K562 (cell line): ENCODE results near the gene ANKRD11. TPM values are rescaled to one million over a fixed set of nuclear protein-coding genes. Genes with fewer than 3 reads are reported as not detected.

ENCODE experiments used
- CC2D1A ChIP-seq: fragments of 450-650 bp; IDR thresholded peaks from 2 replicates; pipeline ENCODE4 v1.6.1; 2017; ENCODE audit warnings: mild to moderate bottlenecking
- NR3C1 ChIP-seq: sonication (generic); formaldehyde crosslinking; IDR thresholded peaks from 2 replicates; pipeline ENCODE4 v1.8.1; 2022; ENCODE audit warnings: missing genetic modification reagents
- SRF ChIP-seq, 2 experiments: fragments of 250-450, 450-650 bp in 1 of 2; sonication (Bioruptor Pico) in 1 of 2; sonication (generic) in 1 of 2; formaldehyde crosslinking; IDR thresholded peaks; 2 replicates each; pipeline versions ENCODE4 v1.5.0 to v1.5.1; 2020 to 2022; ENCODE audit warnings: mild to moderate bottlenecking in 1 of 2, missing genetic modification reagents in 1 of 2
- STAT5A ChIP-seq: IDR thresholded peaks from 2 replicates; pipeline ENCODE4 v1.6.1; 2012; ENCODE audit warnings: low read length, inconsistent platforms, borderline replicate concordance
- ZNF316 ChIP-seq: fragments of 450-650 bp; IDR thresholded peaks from 2 replicates; pipeline ENCODE4 v1.6.1; 2016
- polyA plus RNA-seq, 8 experiments: library from polyadenylated mRNA; depleted of rRNA in 4 of 8; stranded (reverse) in 5 of 8; unstranded in 3 of 8; fragments of >200 nt; fragmentation: Nextera tagmentation in 2 of 8; fragmentation: Illumina TruSeq in 1 of 8; extraction: Ambion mirVana in 2 of 8; extraction: Trizol in 1 of 8; gene quantifications; 2 replicates each; pipeline versions ENCODE4 v1.2.1 to v1.2.3, GENCODE V29; 2011 to 2014; ENCODE audit warnings: inconsistent platforms in 1 of 8, missing spikeins in 1 of 8
- total RNA-seq, 7 experiments: library from RNA; depleted of rRNA in 6 of 7; stranded (reverse); fragments of >200 nt in 6 of 7; fragmentation: Illumina TruSeq in 2 of 7; extraction: Trizol in 2 of 7; gene quantifications; 2 replicates each; pipeline versions ENCODE4 v1.2.1 to v1.2.3, GENCODE V29; 2011 to 2021; ENCODE audit warnings: low replicate concordance in 1 of 7
- TF ChIP-seq, protein P1 (sequence below): fragments of 200-600 bp; sonication (generic); IDR thresholded peaks from one replicate; pipeline ENCODE4 v1.6.1; 2012; ENCODE audit warnings: mild to moderate bottlenecking, low read depth, low read length, inconsistent platforms
- TF ChIP-seq, protein P2 (sequence below): sonication (generic); formaldehyde crosslinking; IDR thresholded peaks from 2 replicates; pipeline ENCODE4 v1.8.0; 2022; ENCODE audit warnings: mild to moderate bottlenecking, missing genetic modification reagents
- TF ChIP-seq, protein P3 (sequence below): sonication (generic); formaldehyde crosslinking; IDR thresholded peaks from 2 replicates; pipeline ENCODE4 v1.8.1; 2023; ENCODE audit warnings: mild to moderate bottlenecking, missing genetic modification reagents

ANKRD11 gene
- total and polyA plus RNA-seq, 9 of the 15 experiments (the other 6 are each of a cell fraction or from before 2014, with no cell fraction given): 4.7 to 126 (median 31.7) TPM

DNA sequence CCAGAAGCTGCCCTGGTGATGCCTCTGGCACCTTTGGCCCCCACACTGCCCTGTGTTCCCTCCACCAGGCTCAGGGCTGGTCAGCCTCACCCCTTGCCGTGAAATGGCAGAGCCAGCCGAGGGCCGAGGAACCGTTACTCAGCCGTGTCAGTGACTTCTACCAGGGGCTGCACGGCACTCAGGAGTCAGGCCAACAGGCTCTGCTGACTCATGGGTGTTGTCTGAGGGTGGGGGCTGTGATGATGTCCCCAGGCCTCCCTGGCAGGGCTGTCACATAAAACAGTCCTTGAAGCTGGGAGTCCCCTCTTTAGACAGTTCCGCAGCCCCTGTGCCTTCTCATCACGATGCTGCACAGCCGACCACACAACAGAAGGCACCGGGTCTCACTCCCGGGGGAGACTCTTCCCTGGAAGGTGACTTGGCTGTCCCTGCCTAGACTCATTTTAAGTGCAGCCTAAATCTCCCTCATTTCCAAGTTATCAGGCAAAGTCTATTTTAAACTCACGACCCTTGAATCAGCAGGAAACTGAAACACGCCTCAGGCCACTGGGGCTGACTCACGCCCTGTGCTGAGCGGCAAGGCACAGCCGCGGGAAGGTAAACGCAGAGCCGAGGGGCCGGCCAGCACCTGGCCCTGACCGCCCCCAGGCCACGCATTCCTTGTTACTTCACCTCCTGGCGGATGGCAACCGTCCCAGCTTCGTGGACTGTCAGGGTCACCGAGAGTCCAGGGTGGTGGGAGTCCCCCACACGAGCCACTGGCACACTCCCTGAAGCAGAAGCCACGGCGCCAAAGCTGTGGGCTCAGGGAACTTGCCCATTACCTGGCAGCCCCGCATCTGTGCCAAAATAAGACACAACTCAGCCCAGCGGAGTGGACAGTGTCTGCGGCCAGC is 170.2 kb downstream of the ANKRD11 start (continued):
- TF ChIP-seq, protein P1, sequence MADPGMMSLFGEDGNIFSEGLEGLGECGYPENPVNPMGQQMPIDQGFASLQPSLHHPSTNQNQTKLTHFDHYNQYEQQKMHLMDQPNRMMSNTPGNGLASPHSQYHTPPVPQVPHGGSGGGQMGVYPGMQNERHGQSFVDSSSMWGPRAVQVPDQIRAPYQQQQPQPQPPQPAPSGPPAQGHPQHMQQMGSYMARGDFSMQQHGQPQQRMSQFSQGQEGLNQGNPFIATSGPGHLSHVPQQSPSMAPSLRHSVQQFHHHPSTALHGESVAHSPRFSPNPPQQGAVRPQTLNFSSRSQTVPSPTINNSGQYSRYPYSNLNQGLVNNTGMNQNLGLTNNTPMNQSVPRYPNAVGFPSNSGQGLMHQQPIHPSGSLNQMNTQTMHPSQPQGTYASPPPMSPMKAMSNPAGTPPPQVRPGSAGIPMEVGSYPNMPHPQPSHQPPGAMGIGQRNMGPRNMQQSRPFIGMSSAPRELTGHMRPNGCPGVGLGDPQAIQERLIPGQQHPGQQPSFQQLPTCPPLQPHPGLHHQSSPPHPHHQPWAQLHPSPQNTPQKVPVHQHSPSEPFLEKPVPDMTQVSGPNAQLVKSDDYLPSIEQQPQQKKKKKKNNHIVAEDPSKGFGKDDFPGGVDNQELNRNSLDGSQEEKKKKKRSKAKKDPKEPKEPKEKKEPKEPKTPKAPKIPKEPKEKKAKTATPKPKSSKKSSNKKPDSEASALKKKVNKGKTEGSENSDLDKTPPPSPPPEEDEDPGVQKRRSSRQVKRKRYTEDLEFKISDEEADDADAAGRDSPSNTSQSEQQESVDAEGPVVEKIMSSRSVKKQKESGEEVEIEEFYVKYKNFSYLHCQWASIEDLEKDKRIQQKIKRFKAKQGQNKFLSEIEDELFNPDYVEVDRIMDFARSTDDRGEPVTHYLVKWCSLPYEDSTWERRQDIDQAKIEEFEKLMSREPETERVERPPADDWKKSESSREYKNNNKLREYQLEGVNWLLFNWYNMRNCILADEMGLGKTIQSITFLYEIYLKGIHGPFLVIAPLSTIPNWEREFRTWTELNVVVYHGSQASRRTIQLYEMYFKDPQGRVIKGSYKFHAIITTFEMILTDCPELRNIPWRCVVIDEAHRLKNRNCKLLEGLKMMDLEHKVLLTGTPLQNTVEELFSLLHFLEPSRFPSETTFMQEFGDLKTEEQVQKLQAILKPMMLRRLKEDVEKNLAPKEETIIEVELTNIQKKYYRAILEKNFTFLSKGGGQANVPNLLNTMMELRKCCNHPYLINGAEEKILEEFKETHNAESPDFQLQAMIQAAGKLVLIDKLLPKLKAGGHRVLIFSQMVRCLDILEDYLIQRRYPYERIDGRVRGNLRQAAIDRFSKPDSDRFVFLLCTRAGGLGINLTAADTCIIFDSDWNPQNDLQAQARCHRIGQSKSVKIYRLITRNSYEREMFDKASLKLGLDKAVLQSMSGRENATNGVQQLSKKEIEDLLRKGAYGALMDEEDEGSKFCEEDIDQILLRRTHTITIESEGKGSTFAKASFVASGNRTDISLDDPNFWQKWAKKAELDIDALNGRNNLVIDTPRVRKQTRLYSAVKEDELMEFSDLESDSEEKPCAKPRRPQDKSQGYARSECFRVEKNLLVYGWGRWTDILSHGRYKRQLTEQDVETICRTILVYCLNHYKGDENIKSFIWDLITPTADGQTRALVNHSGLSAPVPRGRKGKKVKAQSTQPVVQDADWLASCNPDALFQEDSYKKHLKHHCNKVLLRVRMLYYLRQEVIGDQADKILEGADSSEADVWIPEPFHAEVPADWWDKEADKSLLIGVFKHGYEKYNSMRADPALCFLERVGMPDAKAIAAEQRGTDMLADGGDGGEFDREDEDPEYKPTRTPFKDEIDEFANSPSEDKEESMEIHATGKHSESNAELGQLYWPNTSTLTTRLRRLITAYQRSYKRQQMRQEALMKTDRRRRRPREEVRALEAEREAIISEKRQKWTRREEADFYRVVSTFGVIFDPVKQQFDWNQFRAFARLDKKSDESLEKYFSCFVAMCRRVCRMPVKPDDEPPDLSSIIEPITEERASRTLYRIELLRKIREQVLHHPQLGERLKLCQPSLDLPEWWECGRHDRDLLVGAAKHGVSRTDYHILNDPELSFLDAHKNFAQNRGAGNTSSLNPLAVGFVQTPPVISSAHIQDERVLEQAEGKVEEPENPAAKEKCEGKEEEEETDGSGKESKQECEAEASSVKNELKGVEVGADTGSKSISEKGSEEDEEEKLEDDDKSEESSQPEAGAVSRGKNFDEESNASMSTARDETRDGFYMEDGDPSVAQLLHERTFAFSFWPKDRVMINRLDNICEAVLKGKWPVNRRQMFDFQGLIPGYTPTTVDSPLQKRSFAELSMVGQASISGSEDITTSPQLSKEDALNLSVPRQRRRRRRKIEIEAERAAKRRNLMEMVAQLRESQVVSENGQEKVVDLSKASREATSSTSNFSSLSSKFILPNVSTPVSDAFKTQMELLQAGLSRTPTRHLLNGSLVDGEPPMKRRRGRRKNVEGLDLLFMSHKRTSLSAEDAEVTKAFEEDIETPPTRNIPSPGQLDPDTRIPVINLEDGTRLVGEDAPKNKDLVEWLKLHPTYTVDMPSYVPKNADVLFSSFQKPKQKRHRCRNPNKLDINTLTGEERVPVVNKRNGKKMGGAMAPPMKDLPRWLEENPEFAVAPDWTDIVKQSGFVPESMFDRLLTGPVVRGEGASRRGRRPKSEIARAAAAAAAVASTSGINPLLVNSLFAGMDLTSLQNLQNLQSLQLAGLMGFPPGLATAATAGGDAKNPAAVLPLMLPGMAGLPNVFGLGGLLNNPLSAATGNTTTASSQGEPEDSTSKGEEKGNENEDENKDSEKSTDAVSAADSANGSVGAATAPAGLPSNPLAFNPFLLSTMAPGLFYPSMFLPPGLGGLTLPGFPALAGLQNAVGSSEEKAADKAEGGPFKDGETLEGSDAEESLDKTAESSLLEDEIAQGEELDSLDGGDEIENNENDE: peak; percentile 23
- TF ChIP-seq STAT5A (no peak), ZNF316 (peak; percentile 88), CC2D1A (no peak), NR3C1 (CRISPR knock-in tag) (no peak), SRF (CRISPR knock-in tag; IDR thresholded peaks at IDR 0.05) (0 out of 4 replicates have a peak, but pooled peaks of 1 of the 2 experiments have one; percentile 11)
- TF ChIP-seq, protein P2, sequence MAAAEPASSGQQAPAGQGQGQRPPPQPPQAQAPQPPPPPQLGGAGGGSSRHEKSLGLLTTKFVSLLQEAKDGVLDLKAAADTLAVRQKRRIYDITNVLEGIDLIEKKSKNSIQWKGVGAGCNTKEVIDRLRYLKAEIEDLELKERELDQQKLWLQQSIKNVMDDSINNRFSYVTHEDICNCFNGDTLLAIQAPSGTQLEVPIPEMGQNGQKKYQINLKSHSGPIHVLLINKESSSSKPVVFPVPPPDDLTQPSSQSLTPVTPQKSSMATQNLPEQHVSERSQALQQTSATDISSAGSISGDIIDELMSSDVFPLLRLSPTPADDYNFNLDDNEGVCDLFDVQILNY (CRISPR knock-in tag): no peak
- TF ChIP-seq, protein P3, sequence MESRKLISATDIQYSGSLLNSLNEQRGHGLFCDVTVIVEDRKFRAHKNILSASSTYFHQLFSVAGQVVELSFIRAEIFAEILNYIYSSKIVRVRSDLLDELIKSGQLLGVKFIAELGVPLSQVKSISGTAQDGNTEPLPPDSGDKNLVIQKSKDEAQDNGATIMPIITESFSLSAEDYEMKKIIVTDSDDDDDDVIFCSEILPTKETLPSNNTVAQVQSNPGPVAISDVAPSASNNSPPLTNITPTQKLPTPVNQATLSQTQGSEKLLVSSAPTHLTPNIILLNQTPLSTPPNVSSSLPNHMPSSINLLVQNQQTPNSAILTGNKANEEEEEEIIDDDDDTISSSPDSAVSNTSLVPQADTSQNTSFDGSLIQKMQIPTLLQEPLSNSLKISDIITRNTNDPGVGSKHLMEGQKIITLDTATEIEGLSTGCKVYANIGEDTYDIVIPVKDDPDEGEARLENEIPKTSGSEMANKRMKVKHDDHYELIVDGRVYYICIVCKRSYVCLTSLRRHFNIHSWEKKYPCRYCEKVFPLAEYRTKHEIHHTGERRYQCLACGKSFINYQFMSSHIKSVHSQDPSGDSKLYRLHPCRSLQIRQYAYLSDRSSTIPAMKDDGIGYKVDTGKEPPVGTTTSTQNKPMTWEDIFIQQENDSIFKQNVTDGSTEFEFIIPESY: no peak
